GM12874 (cell line): Measurements from ENCODE around the gene CCNQ.

Experiments used
- CTCF ChIP-seq: IDR thresholded peaks from 2 replicates; pipeline ENCODE4 v1.5.1; 2011; ENCODE audit warnings: low read depth, mild to moderate bottlenecking, control low read depth, low read length, moderate library complexity; ENCODE audit not compliant: insufficient read depth

CCNQ gene

DNA sequence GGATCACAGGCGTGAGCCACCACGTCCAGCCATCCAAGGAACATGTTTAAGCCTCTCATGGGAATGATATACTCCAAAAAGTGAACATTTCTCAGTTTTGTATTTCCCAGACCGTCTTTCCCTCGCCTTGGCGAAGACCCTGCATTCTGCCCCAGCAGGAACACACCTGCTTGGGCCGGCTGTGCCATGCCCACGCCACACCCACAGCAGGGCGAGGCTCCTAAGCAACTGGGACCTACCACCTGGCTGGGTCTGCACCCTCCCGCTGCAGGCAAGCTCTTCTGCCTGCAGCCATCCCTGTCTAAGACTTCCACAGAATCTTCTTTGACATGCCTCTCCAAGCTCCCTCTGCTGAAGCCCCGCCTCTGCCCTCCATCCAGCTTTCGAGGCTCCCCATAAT lies 3.6 kb downstream of the CCNQ start:
- no peak for TF ChIP-seq CTCF

GRCh38 chrX:153593811-153594500 lies 5.0 kb downstream of the CCNQ start:
- no peak for TF ChIP-seq CTCF

DNA sequence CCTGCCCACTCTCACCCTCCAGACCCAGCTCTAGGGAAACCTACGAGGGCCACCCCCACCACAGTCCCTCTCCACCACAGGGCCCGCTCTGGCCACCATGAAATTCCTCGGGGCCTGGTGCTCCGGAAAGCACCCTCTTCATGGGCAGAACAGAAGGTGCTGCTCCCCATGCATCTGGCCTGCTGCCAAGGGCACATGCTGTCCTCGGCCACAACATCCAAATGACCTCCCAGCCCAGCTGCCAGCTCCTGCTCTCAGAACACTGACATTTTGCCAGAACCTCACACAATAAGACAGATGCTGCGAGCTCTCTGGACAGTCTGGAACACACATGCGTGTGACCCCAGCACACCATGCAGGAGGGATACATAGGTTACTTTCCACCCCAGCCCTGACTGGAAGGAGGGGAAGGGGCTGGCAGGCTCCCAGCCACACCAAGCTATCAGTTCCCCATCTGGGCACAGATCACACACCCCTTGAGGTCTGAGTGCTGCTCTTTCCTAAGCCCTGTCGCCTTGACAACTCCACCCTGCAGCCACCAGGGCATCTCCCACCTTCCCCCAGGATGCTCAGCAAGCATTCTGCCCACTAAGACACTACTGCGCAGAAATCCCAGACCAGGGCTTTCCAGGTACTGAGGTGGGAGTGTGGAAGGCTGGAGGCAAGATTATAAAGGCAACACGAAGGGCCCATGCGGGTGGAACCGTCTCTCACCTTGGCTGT lies 5.8 kb downstream of the CCNQ start:
- TF ChIP-seq CTCF = no peak

DNA sequence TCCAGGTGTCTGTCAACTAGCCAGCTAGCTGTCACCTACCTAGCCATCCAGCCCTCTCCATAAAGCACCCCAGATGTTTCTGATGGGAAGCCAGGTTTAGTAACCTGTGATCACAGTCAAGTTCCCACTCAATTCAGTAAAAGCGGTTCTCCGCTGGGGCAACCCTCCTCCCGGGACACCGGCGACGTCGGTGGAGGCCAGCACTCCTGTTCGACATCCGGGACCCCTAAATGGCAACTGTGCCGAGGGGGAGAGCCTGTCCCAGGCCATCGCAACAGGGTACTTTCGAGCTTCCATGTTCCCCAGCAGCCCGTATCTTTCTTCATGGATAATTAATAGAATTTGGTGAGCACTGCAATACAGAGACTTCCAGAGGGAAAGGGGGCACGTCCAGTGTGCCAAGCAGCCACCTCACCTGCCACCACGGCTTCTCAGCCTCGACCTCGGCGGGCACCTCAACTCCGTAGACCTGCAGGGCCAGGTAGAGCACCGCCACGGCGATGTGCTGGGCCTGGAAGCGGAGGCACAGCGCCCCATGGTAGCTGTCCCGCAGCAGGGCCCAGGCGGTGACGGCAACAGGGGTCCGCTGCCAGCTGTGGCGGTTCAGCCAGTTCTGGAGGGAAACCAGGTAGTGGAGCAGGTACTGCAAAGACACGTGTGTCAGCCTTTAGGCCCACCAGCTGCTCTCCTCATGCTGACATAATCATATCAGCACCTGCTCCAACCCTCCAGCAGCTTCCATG lies 6.7 kb downstream of the CCNQ start:
- TF ChIP-seq CTCF = no peak

DNA sequence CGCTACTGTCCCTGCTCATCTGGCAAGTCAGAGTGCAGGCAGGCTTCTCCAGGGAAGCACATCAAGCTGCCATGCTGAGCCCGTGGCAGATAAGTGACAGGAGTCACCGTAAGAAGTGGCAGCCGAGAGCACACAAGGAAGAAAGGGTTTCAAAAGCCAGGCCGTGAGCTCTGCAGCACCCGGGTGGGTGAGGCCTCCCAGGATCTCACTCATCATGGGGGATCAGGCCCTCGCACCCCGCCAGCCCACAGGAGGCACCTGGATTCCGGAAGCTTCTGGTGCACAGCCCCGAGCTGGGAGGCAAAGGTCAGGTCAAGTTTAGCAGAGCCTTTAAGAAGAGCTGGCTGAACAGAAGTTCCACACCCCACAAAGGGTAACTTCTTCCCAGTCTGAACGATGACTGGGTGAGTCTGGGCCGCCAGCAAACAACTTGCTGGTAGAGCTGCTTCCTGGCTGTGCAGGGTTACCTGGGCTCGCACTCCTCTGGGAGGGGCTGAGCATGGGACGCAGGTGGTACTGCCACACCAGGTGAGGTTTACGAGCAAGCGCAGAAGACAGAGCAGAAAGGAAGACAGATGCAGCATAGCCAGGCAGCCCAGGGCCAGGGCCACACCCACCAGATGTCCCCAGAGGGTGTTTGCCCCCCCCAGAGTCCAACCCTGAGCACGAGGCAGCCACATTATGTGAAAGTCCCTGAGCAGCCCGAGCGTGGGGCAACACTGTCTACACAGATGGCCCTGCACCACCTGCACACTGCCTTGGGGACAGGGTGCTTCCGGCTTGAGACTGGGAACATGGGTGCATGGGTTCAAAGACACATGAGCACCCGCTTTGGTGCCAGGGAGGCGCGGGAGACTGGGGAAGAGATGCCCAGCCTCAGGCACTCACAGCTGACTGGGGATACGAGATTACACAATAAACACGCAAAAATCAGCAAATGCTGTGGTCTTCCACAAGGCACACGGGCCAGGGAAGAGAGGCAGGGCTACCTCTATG lies 7.7 kb downstream of the CCNQ start:
- TF ChIP-seq CTCF = no peak

DNA sequence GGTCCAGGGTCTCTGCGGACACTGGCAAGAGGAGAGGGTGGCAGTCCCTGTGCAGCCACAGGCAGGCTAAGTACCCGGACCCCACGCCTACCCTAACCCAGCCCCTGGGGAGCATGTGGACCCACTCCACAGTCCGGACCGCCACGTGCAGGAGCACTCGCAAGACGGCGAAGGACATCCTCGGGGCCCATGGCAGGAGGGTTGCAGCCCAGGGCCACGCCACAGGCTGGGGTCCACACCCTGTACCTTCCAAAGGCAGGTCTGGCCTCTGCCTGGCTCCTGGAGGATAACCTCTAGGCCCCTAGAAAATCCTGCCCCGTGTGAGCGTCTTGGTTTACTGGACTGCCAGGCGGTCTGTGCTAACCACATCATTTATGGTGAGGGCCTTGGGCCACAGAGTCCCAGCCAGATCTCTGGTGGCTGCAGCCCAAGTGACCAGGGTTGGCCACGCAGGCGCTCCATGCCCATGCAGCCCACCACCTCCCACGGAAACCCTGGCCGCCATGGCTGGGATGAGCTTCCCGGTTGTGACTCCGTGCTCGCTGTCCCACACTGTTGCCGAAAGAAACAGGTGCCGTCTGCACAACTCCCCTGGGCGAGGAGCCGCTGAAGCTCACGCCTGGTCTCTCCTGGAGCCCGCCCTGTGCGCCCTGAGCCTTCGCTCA lies 10.0 kb downstream of the CCNQ start:
- no peak for TF ChIP-seq CTCF
